Astrocyte of the cerebellum (primary cell): ENCODE measurements around the gene SLC19A3.

Experiments used
- DNase-seq: peaks from one replicate; pipeline ENCODE4 v3.0.0-alpha.2; 2011; ENCODE audit warnings: low read depth
- H3K4me3 ChIP-seq: 2 replicates; pipeline ENCODE4 v1.5.1; 2011; ENCODE audit warnings: mild to moderate bottlenecking, low read depth, low read length, moderate library complexity
- in situ Hi-C: cut with HindIII; loops from 2 replicates; pipeline ENCODE4 v1.10.0; 2017; ENCODE audit warnings: low sequenced_read_pairs
- TF ChIP-seq, protein P1 (sequence below): IDR thresholded peaks from 2 replicates; pipeline ENCODE4 v1.5.1; 2012; ENCODE audit warnings: low read length, low read depth, moderate library complexity, mild to moderate bottlenecking; ENCODE audit errors: missing control alignments

SLC19A3 gene

DNA sequence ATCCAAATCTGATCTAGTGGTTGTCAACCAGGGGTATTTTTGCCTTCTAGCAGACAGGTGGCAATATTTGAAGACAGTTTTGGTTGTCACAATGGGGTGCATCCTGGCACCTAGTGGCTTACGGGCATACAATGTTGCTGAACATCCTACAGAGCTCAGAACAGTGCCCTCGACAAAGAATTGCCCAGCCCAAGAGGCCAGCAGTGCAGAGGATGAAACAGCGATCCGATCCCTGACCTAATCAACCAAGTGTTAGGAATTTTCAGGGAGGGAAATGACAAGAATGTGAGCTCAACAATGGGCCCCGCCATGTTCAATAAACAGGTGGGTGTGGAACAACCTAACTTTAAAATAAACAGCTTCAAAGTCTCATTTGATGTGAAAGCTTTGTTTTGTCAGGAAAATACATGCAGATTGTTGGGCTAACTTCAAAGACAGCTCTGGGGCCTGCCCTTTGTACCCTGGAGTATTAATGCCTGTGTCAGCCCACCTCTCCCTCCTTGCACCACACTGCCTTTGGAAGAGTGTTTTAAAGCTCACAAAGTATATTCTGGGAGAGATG lies 73.8 kb downstream of the SLC19A3 start:
- no peak overlapping the region for H3K4me3 ChIP-seq
- in situ Hi-C loops: no loop called here

GRCh38 chr2:227642656-227643055 lies 75.2 kb downstream of the SLC19A3 start:
- no peak overlapping the region for H3K4me3 ChIP-seq
- in situ Hi-C loops: no loop called here
- TF ChIP-seq, protein P1, sequence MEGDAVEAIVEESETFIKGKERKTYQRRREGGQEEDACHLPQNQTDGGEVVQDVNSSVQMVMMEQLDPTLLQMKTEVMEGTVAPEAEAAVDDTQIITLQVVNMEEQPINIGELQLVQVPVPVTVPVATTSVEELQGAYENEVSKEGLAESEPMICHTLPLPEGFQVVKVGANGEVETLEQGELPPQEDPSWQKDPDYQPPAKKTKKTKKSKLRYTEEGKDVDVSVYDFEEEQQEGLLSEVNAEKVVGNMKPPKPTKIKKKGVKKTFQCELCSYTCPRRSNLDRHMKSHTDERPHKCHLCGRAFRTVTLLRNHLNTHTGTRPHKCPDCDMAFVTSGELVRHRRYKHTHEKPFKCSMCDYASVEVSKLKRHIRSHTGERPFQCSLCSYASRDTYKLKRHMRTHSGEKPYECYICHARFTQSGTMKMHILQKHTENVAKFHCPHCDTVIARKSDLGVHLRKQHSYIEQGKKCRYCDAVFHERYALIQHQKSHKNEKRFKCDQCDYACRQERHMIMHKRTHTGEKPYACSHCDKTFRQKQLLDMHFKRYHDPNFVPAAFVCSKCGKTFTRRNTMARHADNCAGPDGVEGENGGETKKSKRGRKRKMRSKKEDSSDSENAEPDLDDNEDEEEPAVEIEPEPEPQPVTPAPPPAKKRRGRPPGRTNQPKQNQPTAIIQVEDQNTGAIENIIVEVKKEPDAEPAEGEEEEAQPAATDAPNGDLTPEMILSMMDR: no peak
- DNase-seq: no peak

More for the DNA sequence above, 73.8 kb downstream of the SLC19A3 start:
- DNase-seq: no peak
- TF ChIP-seq, protein P1: no peak

DNA sequence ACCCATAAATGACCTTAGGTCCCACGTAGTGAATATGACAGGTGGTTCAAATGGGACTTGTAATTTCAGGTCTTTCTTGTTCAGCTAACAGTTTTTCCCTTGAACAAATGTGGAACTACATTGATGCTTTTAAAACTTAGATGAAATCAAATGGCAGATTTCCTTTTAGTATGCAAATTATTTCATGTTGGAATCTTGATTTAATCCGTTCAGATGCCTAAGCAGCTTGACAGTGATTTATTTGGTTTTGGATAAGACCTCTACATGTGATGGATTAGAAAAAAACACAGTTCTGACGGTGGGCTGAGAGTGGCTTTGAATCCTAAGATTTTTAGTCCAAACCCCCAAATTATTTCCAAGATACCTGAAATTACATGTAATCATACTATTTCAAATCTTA lies 83.6 kb downstream of the SLC19A3 start:
- in situ Hi-C loops: loop anchor here (5.0 kb wide), 1 partner anchor 52 kb away; no protein-coding TSS in a partner anchor
- H3K4me3 ChIP-seq: no peak overlapping the region
- no peak for DNase-seq
- TF ChIP-seq, protein P1: no peak
